Type B pancreatic cell (in vitro differentiated cells): ENCODE data around the gene CFAP97. TPM values are rescaled to one million over a fixed set of nuclear protein-coding genes. Genes with fewer than 3 reads are reported as not detected.

Source experiments
- DNase-seq: peaks from one replicate; pipeline ENCODE4 v3.0.0; 2021; ENCODE audit warnings: mixed read lengths; ENCODE audit not compliant: unreplicated experiment; ENCODE audit errors: extremely low spot score
- H3K27ac Mint-ChIP-seq: 2 replicates; pipeline ENCODE4 v1.8.0; 2021; ENCODE audit warnings: mild to moderate bottlenecking, mixed read lengths
- H3K27me3 Mint-ChIP-seq: 2 replicates; pipeline ENCODE4 v1.8.0; 2021; ENCODE audit warnings: mixed read lengths
- H3K36me3 Mint-ChIP-seq: 2 replicates; pipeline ENCODE4 v1.8.0; 2021; ENCODE audit warnings: mixed read lengths
- H3K4me1 Mint-ChIP-seq: one replicate; pipeline ENCODE4 v1.8.0; 2021; ENCODE audit warnings: mixed read lengths; ENCODE audit not compliant: unreplicated experiment
- H3K4me3 Mint-ChIP-seq: 2 replicates; pipeline ENCODE4 v1.8.0; 2021; ENCODE audit warnings: mild to moderate bottlenecking, mixed read lengths
- H3K9me3 Mint-ChIP-seq: 2 replicates; pipeline ENCODE4 v1.8.0; 2021; ENCODE audit warnings: mixed read lengths
- total RNA-seq: library from RNA; stranded (reverse); gene quantifications from 2 replicates; pipeline ENCODE4 v1.2.1, GENCODE V29; 2021; ENCODE audit warnings: low replicate concordance
- TF ChIP-seq, protein P1 (sequence below): fragments of 200-600 bp; sonication (generic); conservative IDR thresholded peaks from 2 replicates; pipeline ENCODE4 v1.5.0; 2021; ENCODE audit warnings: antibody characterized with exemption, mild to moderate bottlenecking

Gene CFAP97
- total RNA-seq, 1 donor from 2014 or later: 21.6 TPM

DNA sequence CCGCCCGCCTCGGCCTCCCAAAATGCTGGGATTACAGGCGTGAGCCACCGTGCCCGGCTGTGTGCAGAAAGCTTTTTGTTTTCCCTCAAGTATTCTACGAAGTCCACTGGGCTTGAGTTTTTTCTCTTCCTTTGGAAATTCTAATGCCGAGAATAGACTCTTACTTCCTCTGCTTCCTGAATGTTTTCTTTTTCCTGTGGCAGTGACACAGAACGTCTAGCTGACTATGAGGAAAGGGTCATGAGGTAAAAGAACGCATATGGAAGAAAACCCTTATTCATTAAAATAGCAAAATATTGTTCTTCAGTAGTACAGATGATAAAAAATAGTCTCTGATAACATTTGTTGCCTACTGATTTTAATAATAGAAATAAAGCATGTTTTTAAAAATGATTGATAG lies 65.6 kb downstream of the CFAP97 start:
- H3K27me3 Mint-ChIP-seq: peaks cover 8% of the 10 kb centered on the region
- DNase-seq: no peak
- no peaks in the 10 kb centered on the region for H3K9me3 Mint-ChIP-seq
- H3K27ac Mint-ChIP-seq: no peak overlapping the region
- H3K4me1 Mint-ChIP-seq: peaks cover 6% of the 10 kb centered on the region
- no peak overlapping the region for H3K4me3 Mint-ChIP-seq
- no peaks in the 10 kb centered on the region for H3K36me3 Mint-ChIP-seq
- TF ChIP-seq, protein P1, sequence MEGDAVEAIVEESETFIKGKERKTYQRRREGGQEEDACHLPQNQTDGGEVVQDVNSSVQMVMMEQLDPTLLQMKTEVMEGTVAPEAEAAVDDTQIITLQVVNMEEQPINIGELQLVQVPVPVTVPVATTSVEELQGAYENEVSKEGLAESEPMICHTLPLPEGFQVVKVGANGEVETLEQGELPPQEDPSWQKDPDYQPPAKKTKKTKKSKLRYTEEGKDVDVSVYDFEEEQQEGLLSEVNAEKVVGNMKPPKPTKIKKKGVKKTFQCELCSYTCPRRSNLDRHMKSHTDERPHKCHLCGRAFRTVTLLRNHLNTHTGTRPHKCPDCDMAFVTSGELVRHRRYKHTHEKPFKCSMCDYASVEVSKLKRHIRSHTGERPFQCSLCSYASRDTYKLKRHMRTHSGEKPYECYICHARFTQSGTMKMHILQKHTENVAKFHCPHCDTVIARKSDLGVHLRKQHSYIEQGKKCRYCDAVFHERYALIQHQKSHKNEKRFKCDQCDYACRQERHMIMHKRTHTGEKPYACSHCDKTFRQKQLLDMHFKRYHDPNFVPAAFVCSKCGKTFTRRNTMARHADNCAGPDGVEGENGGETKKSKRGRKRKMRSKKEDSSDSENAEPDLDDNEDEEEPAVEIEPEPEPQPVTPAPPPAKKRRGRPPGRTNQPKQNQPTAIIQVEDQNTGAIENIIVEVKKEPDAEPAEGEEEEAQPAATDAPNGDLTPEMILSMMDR: no peak

DNA sequence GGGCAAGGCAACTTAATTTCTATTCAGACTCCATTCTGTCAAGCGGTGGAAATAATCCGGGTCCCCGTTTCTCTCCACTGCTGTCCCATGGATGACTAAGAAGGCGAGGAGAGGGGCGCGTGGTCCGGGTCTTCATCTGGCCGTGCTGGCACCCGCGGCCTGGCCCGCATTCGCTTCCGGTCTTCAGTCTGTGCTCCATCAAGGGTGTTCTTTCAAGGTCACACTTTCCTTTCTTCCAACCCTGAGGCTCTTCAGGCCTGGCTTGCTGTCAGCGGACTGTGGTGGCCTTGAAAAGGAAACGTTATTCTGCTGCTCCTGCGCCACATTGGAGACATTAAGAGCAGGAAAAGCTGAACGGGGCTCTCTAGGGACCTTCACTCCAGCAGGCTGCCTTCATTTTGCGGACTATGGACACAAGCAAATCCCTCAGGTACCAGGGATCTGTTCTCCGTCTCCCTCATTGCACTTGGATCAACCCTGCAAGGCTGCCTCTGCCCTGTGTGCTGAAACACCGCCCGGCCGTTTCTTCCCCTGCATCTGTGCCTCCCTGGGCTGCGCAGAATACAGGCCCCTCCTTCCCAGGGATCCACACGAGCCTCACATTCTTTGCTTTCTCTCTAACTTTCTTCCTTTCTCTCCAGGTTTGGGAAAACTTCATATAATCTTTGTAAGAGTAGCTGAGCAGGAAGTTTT lies 66.4 kb downstream of the CFAP97 start:
- H3K4me1 Mint-ChIP-seq: peaks cover 6% of the 10 kb centered on the region
- H3K9me3 Mint-ChIP-seq: no peaks in the 10 kb centered on the region
- no peaks in the 10 kb centered on the region for H3K36me3 Mint-ChIP-seq
- H3K4me3 Mint-ChIP-seq: no peak overlapping the region
- peaks cover 6% of the 10 kb centered on the region for H3K27me3 Mint-ChIP-seq
- peak; percentile 59 for DNase-seq
- H3K27ac Mint-ChIP-seq: no peak overlapping the region
- TF ChIP-seq, protein P1: no peak

DNA sequence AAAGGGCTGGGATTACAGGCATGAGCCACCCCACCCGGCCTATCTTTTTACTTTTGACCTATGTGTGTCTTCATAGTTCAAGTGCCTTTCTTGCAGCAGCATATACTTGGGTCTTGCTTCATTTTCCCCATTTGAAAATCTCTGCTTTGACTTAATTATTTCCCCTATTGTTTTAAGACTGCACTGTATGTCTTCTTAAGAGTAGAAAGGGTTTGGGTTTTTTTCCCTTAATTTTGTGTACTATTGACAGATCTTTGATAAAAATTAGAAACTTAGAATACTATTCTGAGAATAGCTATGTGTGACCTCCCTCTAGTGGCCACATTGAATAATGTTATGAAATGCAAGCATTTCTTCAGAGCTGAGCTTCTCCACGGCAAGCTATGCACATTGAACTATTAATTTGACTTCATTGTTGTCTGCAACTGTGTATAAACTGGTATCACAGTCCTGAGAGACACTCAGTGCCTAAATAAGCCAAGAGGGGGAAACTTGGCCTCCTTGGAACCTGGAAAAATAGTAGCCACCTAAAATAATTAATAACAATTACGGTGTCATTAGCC lies 69.4 kb downstream of the CFAP97 start:
- TF ChIP-seq, protein P1: peak; percentile 91
- H3K4me1 Mint-ChIP-seq: peaks cover 6% of the 10 kb centered on the region
- no peak overlapping the region for H3K4me3 Mint-ChIP-seq
- H3K36me3 Mint-ChIP-seq: no peaks in the 10 kb centered on the region
- no peaks in the 10 kb centered on the region for H3K9me3 Mint-ChIP-seq
- H3K27me3 Mint-ChIP-seq: peaks cover 1% of the 10 kb centered on the region
- H3K27ac Mint-ChIP-seq: no peak overlapping the region
- no peak for DNase-seq

DNA sequence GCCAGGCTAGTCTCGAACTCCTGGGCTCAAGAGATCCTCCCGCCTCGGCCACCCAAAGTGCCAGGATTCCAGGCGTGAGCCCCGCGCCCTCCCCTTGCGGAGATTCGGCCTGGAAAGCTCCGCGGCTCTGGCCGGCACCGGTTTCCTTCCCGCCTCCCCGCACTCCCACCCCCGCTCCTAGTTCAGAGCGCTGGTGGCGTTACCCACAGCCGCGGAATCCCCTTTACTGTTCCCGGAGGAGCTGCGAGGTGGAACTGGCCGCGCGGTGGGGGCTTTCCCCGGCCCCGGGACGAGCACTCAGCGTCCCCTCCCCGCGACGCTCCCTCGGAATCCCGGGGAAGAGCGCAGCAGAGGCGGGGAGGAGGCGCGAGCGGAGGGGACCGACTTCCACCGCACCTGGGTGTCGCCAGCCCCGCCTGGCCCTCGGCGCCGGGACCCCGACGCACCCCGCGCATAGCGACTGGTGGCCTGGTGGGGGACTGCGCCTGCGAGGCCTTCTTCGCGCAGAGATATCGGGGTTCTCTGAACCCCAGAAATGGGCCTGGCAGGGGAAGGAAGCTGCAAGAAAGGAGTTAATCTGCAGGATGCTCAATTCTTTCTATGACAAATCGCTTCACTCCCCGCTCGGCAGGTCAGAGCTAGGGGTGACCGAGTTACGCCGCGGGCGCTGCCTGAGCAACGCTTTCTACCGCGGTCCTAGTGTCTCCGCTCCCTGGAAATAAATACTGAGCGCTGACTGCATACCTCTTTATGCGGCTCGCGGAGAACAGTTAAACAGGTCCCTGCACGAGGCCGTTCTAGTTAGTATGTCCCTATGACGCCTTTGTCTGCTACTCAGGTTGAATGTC lies 75.3 kb downstream of the CFAP97 start:
- Mint-ChIP-seq H3K4me1 (no peaks in the 10 kb centered on the region), H3K27ac (peak overlapping the region; percentile 41), H3K36me3 (no peaks in the 10 kb centered on the region), H3K4me3 (peak overlapping the region; percentile 88), H3K9me3 (no peaks in the 10 kb centered on the region), H3K27me3 (peaks cover 29% of the 10 kb centered on the region)
- TF ChIP-seq, protein P1: peak; percentile 68
- DNase-seq: no peak

DNA sequence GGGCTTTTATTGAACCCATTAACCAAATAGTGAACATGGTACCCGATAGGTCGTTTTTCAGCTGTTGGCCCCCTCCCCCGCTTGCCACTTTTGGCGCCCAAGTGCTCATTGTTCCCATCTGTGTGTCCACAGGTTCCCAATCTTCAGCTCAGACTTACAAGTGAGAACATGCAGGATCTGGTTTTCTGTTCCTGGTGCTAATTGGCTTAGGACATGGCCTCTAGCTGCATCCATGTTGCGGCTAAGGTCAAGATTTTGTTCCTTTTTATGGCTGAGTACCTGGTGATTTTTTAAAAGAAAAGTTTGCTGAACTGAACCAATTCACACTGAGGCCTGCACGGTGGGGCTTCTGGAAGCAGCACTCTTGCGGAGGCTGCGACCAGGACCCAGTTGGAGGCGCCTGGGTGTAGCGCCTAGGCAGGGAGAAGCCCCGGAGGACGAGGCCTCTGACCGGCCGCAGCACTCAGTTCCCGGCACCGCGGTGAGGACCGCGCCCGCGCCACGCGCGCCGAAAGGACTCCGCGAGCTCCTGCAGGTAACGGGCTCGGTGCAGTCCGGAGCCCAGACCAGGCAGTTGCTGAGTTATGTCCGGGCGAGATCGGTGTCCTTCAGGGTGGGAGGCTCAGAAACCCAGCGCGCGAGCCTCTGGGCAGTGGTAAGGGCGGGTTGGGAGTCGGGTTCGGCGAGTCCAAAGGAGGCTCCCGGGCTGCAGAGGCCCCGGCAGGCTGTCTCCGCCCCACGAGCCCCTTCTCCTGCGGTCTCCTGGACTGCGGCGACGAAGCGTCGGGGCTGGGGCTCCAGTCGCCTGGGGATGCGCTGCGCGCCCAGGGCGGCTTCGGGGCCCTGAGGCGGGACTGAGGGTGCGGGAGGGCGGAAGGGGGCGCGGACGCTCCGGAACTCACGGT lies 76.5 kb downstream of the CFAP97 start:
- no peak for DNase-seq

More for the DNA sequence above, 76.5 kb downstream of the CFAP97 start:
- Mint-ChIP-seq H3K9me3 (no peaks in the 10 kb centered on the region), H3K36me3 (no peaks in the 10 kb centered on the region), H3K27me3 (peaks cover 41% of the 10 kb centered on the region), H3K4me1 (no peaks in the 10 kb centered on the region), H3K4me3 (peak overlapping the region; percentile 88), H3K27ac (no peak overlapping the region)
- TF ChIP-seq, protein P1: no peak
